Measurements from ENCODE around the gene ACKR2. TPM values are rescaled to one million over a fixed set of nuclear protein-coding genes. Genes with fewer than 3 reads are reported as not detected.
"Not testable (repeated sequence)": the region's sequence is repeated elsewhere in the genome, so short reads cannot be mapped to it uniquely, and the experiment has no call there.

ACKR2 gene
- total RNA-seq, 1 donor from 2014 or later, result 1.1 TPM

GRCh38 chr3:42801784-42802183, 7.5 kb upstream of the ACKR2 start:
- ATAC-seq, result no peak

GRCh38 chr3:42802876-42803413, 6.3 kb upstream of the ACKR2 start:
- ATAC-seq, result no peak

GRCh38 chr3:42803414-42804105, 5.7 kb upstream of the ACKR2 start:
- ATAC-seq, result peak; percentile 58

- ATAC-seq, result peak; percentile 99
These were observed 5.0 kb upstream of the ACKR2 start, which contains the start of gene HIGD1A for GRCh38 chr3:42804106-42804830. HIGD1A (minus strand) TSS chr3:42804490; CDS start chr3:42794253, 10,237 bp downstream.

GRCh38 chr3:42804831-42805132, 4.5 kb upstream of the ACKR2 start:
- no peak for ATAC-seq

- no peak for ATAC-seq
These were observed 4.0 kb upstream of the ACKR2 start for GRCh38 chr3:42805141-42805821.

- no peak for ATAC-seq
These were observed 1.3 kb upstream of the ACKR2 start for GRCh38 chr3:42807929-42808328.

- ATAC-seq, result not testable (repeated sequence)
These were observed 1.5 kb downstream of the ACKR2 start for GRCh38 chr3:42810706-42811105.

- not testable (repeated sequence) for ATAC-seq
These were observed 2.1 kb downstream of the ACKR2 start for GRCh38 chr3:42811118-42811883.

GRCh38 chr3:42814246-42814645, 5.0 kb downstream of the ACKR2 start:
- no peak for ATAC-seq

GRCh38 chr3:42814914-42815507, 5.8 kb downstream of the ACKR2 start:
- peak; percentile 89 for ATAC-seq

- ATAC-seq, result peak; percentile 52
These were observed 6.6 kb downstream of the ACKR2 start for GRCh38 chr3:42815826-42816225.

GRCh38 chr3:42819351-42819965, 10.2 kb downstream of the ACKR2 start:
- ATAC-seq, result no peak

GRCh38 chr3:42820746-42821051, 11.5 kb downstream of the ACKR2 start:
- ATAC-seq, result no peak

- peak; percentile 31 for ATAC-seq
These were observed 13.6 kb downstream of the ACKR2 start for GRCh38 chr3:42822828-42823227.

GRCh38 chr3:42823351-42823750, 14.1 kb downstream of the ACKR2 start:
- ATAC-seq, result peak; percentile 89

GRCh38 chr3:42826141-42826540, 16.9 kb downstream of the ACKR2 start:
- ATAC-seq, result no peak

- no peak for ATAC-seq
These were observed 17.8 kb downstream of the ACKR2 start for GRCh38 chr3:42827023-42827422.

- no peak for ATAC-seq
These were observed 18.4 kb downstream of the ACKR2 start for GRCh38 chr3:42827654-42828053.

GRCh38 chr3:42829083-42829627, 19.9 kb downstream of the ACKR2 start:
- ATAC-seq, result peak; percentile 71

GRCh38 chr3:42829628-42830436, 20.6 kb downstream of the ACKR2 start:
- ATAC-seq, result peak; percentile 41

Measured in esophagus mucosa (tissue), 1 donor.